Stimulated activated naive CD8-positive, alpha-beta T cell treated with anti-CD3 and anti-CD28 coated beads, Interleukin-15, Interleukin-2, amounts not matched to agents 100 ng/mL and 50 ng/mL, for 24 hours (primary cell): ENCODE results near the gene LRRC28.

Experiments used
- H3K27ac Mint-ChIP-seq: one replicate; pipeline ENCODE4 v1.8.0; 2021; ENCODE audit warnings: mild to moderate bottlenecking, mixed read lengths
- H3K27me3 Mint-ChIP-seq: one replicate; pipeline ENCODE4 v1.8.0; 2021; ENCODE audit warnings: mixed read lengths
- H3K36me3 Mint-ChIP-seq: one replicate; pipeline ENCODE4 v1.8.0; 2021; ENCODE audit warnings: low read depth, mixed read lengths
- H3K4me1 Mint-ChIP-seq: one replicate; pipeline ENCODE4 v1.8.0; 2021; ENCODE audit warnings: low read depth, mixed read lengths
- H3K4me3 Mint-ChIP-seq: one replicate; pipeline ENCODE4 v1.8.0; 2021; ENCODE audit warnings: mild to moderate bottlenecking, mixed read lengths
- H3K9me3 Mint-ChIP-seq: one replicate; pipeline ENCODE4 v1.8.0; 2021; ENCODE audit warnings: mixed read lengths

Gene LRRC28

GRCh38 chr15:99306694-99307338, 55.5 kb downstream of the LRRC28 start:
- Mint-ChIP-seq H3K4me1 (no peaks in the 10 kb centered on the region), H3K27me3 (no peaks in the 10 kb centered on the region), H3K4me3 (no peak overlapping the region), H3K36me3 (no peaks in the 10 kb centered on the region), H3K27ac (peak overlapping the region; percentile 32), H3K9me3 (no peaks in the 10 kb centered on the region)

- Mint-ChIP-seq H3K9me3 (peaks cover 3% of the 10 kb centered on the region), H3K27ac (no peak overlapping the region), H3K27me3 (no peaks in the 10 kb centered on the region)
Observed at GRCh38 chr15:99307735-99308134, 56.5 kb downstream of the LRRC28 start.

GRCh38 chr15:99310745-99311144, 59.5 kb downstream of the LRRC28 start:
- no peak overlapping the region for H3K27ac Mint-ChIP-seq
- no peaks in the 10 kb centered on the region for H3K27me3 Mint-ChIP-seq

More at GRCh38 chr15:99307735-99308134, 56.5 kb downstream of the LRRC28 start:
- H3K4me3 Mint-ChIP-seq: no peak overlapping the region
- H3K4me1 Mint-ChIP-seq: no peaks in the 10 kb centered on the region
- H3K36me3 Mint-ChIP-seq: peaks cover 6% of the 10 kb centered on the region

GRCh38 chr15:99312228-99312627, 60.9 kb downstream of the LRRC28 start:
- Mint-ChIP-seq H3K36me3 (peaks cover 17% of the 10 kb centered on the region), H3K9me3 (peaks cover 10% of the 10 kb centered on the region), H3K4me3 (no peak overlapping the region), H3K27me3 (no peaks in the 10 kb centered on the region), H3K4me1 (no peaks in the 10 kb centered on the region), H3K27ac (no peak overlapping the region)

More at GRCh38 chr15:99310745-99311144, 59.5 kb downstream of the LRRC28 start:
- Mint-ChIP-seq H3K9me3 (peaks cover 10% of the 10 kb centered on the region), H3K4me3 (no peak overlapping the region), H3K4me1 (no peaks in the 10 kb centered on the region), H3K36me3 (peaks cover 14% of the 10 kb centered on the region)

DNA sequence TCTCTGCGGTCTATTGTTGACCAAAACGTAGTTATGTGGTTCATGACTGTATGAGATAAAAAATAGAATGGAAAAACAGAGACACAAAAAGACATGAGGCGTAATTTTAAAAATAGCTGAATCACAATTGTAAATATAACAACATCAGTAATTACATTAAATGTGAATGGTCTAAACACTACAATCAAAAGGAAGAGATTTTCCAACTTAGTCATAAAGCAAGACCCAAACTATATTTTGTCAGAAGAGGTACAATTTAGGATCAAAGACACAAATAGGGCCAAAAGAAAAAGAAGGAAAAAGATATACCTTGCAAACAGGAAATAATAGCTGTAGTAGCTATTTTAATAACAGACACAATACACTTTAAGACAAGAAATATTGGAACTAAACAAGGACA, 61.5 kb downstream of the LRRC28 start:
- H3K27ac Mint-ChIP-seq: no peak overlapping the region
- peaks cover 10% of the 10 kb centered on the region for H3K9me3 Mint-ChIP-seq
- H3K4me3 Mint-ChIP-seq: no peak overlapping the region
- H3K36me3 Mint-ChIP-seq: peaks cover 17% of the 10 kb centered on the region
- H3K4me1 Mint-ChIP-seq: no peaks in the 10 kb centered on the region
- no peaks in the 10 kb centered on the region for H3K27me3 Mint-ChIP-seq

- Mint-ChIP-seq H3K36me3 (peaks cover 17% of the 10 kb centered on the region), H3K9me3 (peaks cover 10% of the 10 kb centered on the region), H3K4me1 (no peaks in the 10 kb centered on the region), H3K27me3 (no peaks in the 10 kb centered on the region), H3K27ac (no peak overlapping the region), H3K4me3 (no peak overlapping the region)
Observed at GRCh38 chr15:99315636-99316035, 64.4 kb downstream of the LRRC28 start.

DNA sequence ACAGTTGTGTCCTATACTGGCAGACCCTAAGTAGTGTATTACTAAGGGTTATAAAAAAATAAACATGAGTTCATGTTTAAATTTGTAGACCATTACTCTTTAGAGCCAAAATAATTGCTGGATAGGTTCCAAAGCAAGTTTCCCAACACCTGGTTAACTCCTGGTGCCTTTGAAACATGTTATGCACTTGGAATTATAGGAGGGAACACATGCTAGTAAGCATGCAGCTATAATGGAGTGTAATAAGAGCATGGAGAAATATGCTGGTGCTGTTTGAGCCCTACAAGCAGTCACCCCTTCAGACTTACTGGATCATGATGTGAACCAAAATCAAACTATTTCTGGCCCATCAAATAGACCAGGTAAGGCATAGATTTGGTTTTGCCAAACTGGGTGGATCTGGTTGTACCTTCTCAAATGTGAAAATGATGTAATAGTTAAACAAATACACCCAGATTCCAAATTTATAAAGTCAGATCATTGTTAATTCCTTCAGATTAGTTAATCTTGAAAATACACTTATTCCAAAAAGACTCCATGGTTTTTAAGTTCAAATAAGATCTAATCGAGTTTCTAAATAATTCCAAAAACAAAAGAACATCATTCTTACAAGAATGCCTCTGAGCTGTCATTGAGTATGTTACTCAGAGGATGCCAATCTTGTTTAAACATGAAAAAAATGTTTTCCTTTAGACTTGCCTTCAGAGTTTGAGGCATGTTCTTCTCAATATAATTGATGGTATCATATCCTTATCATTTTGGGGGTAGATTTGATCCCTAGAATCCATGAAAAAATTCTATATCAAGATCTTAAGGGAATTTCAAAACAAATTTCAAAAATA, 69.3 kb downstream of the LRRC28 start:
- Mint-ChIP-seq H3K9me3 (no peaks in the 10 kb centered on the region), H3K4me3 (no peak overlapping the region), H3K4me1 (peaks cover 35% of the 10 kb centered on the region), H3K27ac (no peak overlapping the region), H3K27me3 (no peaks in the 10 kb centered on the region), H3K36me3 (peaks cover 7% of the 10 kb centered on the region)

DNA sequence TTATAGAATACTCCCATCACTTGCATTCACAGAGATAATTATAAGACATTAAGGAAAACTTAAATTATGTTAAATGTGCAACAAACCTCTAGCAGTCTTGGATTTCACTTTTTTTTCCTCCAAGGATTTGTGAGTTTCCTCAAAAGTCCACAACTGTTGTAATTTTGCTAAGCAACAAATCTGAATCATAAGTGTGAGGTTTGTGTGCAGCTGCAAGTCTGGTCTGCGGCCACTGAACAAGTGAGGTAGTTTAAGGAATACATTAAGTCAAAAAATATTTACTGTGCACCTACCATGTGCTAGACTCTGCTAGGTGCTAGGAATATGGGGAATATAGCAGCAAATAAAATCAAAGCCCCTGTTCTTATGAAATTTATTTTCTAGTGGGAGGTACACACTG, 70.2 kb downstream of the LRRC28 start:
- Mint-ChIP-seq H3K4me3 (no peak overlapping the region), H3K27ac (no peak overlapping the region), H3K27me3 (no peaks in the 10 kb centered on the region), H3K9me3 (no peaks in the 10 kb centered on the region), H3K4me1 (peaks cover 44% of the 10 kb centered on the region), H3K36me3 (peaks cover 5% of the 10 kb centered on the region)

GRCh38 chr15:99322643-99323405, 71.5 kb downstream of the LRRC28 start:
- Mint-ChIP-seq H3K4me3 (no peak overlapping the region), H3K36me3 (peaks cover 5% of the 10 kb centered on the region), H3K9me3 (no peaks in the 10 kb centered on the region), H3K4me1 (peaks cover 47% of the 10 kb centered on the region), H3K27ac (peak overlapping the region; percentile 49), H3K27me3 (no peaks in the 10 kb centered on the region)

DNA sequence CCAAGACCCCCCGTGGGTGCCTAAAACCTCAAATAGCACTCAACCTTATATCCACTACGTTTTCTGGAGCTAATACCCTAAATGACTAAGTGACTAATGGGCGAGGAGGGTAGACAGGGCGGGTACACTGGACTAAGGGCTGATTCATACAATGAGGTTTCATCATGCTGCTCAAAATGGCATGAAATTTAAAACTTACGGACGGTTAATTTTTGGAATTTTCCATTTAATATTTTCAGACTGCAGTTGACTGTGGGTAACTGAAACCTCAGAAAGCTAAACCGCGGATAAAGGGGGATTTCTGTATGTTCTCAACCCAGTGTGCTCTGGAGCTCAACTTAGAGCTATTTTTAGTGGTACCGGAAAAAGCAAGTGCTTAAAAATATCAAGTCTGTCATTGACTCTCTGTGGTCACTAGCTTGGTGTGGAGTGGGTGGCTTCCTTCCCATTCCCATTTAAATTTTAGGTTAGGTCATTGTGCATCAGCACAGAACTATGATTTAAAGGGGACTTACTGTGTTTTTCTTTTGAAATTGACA, 72.9 kb downstream of the LRRC28 start:
- peaks cover 58% of the 10 kb centered on the region for H3K4me1 Mint-ChIP-seq
- peaks cover 5% of the 10 kb centered on the region for H3K36me3 Mint-ChIP-seq
- H3K27me3 Mint-ChIP-seq: no peaks in the 10 kb centered on the region
- peak overlapping the region; percentile 80 for H3K27ac Mint-ChIP-seq
- H3K4me3 Mint-ChIP-seq: peak overlapping the region; percentile 57
- H3K9me3 Mint-ChIP-seq: no peaks in the 10 kb centered on the region

DNA sequence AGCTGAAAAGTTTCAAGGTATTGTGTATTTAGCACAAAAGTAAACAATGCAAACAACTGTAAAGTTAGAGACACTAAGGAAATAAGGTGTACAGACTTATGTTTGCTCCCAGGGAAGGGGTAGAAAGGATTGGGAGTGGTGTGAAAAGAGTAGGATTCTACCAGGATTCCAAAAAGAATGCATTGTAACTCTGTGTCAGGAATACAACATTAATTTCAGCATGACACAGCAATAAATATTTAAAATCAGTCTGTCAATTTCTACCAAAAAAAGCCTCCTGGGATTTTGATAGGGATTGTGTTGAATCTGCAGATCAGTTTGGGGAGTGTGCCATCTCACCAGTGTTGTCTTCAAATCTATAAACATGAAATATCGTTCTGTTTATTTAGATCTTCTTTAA, 73.4 kb downstream of the LRRC28 start:
- Mint-ChIP-seq H3K4me1 (peaks cover 58% of the 10 kb centered on the region), H3K27me3 (no peaks in the 10 kb centered on the region), H3K9me3 (no peaks in the 10 kb centered on the region), H3K27ac (peak overlapping the region; percentile 80), H3K36me3 (peaks cover 5% of the 10 kb centered on the region), H3K4me3 (peak overlapping the region; percentile 57)

DNA sequence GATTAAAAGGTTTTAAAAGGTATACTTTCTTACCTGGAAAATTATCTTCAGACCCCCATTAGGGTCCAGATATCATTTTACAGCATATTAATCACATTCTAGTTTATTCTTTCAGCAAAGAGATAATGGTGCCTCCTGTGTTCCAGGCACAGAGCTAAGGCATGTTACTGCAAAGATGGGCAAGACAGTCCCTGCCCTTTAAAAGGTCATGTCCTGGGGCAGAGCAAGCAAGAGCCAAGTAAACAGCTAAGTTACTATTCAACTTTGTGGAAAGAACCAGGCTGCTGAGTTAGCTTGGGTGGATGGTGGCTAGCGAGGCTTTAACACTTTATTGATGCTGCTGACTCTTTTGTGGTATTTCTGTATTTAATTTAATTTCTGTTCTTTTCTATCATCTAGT, 75.0 kb downstream of the LRRC28 start:
- peaks cover 58% of the 10 kb centered on the region for H3K4me1 Mint-ChIP-seq
- H3K27me3 Mint-ChIP-seq: no peaks in the 10 kb centered on the region
- no peaks in the 10 kb centered on the region for H3K9me3 Mint-ChIP-seq
- H3K4me3 Mint-ChIP-seq: no peak overlapping the region
- peak overlapping the region; percentile 68 for H3K27ac Mint-ChIP-seq
- H3K36me3 Mint-ChIP-seq: peaks cover 5% of the 10 kb centered on the region

DNA sequence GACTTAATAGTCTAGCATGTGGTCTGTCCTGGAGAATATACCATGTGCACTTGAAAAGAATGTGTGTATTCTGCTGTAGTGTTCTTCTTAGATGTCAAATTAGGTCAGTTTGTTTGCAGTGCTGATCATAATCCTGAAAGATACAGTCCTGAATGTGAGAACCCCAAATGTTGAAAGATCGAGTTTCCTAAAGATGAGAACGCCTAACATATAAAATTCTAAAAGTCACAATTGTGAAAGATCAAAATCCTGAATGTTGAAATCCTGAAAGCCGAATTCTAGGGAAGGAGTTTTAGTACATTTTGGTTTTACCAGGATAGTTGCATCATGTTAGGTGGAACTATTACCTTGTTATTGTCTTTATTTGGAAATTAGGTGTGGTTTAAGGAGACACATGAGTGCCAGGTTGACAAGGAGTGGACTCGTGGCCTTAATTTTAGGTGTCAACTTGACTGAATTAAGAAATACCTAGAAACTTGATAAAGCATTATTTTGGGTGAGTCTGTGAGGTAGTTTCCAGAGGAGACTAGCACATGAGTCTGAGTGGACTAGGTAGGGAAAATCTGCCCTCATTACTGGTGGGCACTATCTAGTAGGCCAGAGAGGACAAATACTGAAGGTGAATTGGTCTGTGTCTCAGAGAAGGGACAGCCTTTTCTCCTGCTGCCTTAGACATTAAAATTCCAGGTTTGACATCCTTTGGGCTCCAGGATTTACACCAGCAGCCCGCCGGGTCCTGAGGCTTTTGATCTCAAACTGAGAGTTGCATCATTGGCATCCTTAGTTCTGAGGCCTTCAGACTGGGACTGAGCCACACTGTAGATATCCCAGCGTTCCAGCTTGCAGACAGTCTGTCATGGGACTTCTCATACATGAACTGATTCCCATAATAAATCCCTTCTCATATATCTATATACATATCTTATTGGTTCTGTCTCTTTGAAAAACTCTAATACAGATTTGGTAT, 77.1 kb downstream of the LRRC28 start:
- Mint-ChIP-seq H3K9me3 (no peaks in the 10 kb centered on the region), H3K36me3 (peaks cover 5% of the 10 kb centered on the region), H3K27me3 (no peaks in the 10 kb centered on the region), H3K4me3 (no peak overlapping the region), H3K27ac (no peak overlapping the region), H3K4me1 (peaks cover 50% of the 10 kb centered on the region)

GRCh38 chr15:99331381-99331780, 80.1 kb downstream of the LRRC28 start:
- Mint-ChIP-seq H3K4me3 (no peak overlapping the region), H3K4me1 (peaks cover 26% of the 10 kb centered on the region), H3K9me3 (no peaks in the 10 kb centered on the region), H3K36me3 (peaks cover 1% of the 10 kb centered on the region), H3K27ac (no peak overlapping the region), H3K27me3 (no peaks in the 10 kb centered on the region)
